Endodermal cell (in vitro differentiated cells): Measurements from ENCODE around the gene MOB1A. TPM values are rescaled to one million over a fixed set of nuclear protein-coding genes. Genes with fewer than 3 reads are reported as not detected.

Experiments
- DNase-seq: peaks from one replicate; pipeline ENCODE4 v3.0.0-alpha.2; 2017
- H3K27ac ChIP-seq: 2 replicates; pipeline ENCODE4 v1.5.1; 2013; ENCODE audit warnings: mild to moderate bottlenecking, low read depth, low read length, moderate library complexity
- H3K27me3 ChIP-seq: 2 replicates; pipeline ENCODE4 v1.6.1; 2013; ENCODE audit warnings: mild to moderate bottlenecking, low read length, moderate library complexity; ENCODE audit not compliant: insufficient read depth, control insufficient read depth, poor library complexity, severe bottlenecking
- H3K36me3 ChIP-seq: 2 replicates; pipeline ENCODE4 v1.7.0; 2013; ENCODE audit warnings: mild to moderate bottlenecking, low read length, moderate library complexity; ENCODE audit not compliant: control insufficient read depth, insufficient read depth
- H3K4me1 ChIP-seq: one replicate; pipeline ENCODE4 v1.7.0; 2013; ENCODE audit warnings: low read length; ENCODE audit not compliant: control insufficient read depth, insufficient read depth
- H3K4me3 ChIP-seq: 2 replicates; pipeline ENCODE4 v1.5.1; 2013; ENCODE audit warnings: mild to moderate bottlenecking, low read length, moderate library complexity
- H3K9ac ChIP-seq: 2 replicates; pipeline ENCODE4 v1.6.1; 2013; ENCODE audit warnings: mild to moderate bottlenecking, low read length, moderate library complexity; ENCODE audit not compliant: poor library complexity, severe bottlenecking; ENCODE audit errors: extremely low read depth
- H3K9me3 ChIP-seq: 2 replicates; pipeline ENCODE4 v1.6.1; 2013; ENCODE audit warnings: mild to moderate bottlenecking, low read length, moderate library complexity; ENCODE audit not compliant: control insufficient read depth
- H3K27ac Mint-ChIP-seq: 2 replicates; pipeline ENCODE4 v1.8.0; 2020; ENCODE audit warnings: mixed read lengths
- H3K27me3 Mint-ChIP-seq: 2 replicates; pipeline ENCODE4 v1.8.0; 2021; ENCODE audit warnings: mild to moderate bottlenecking, mixed read lengths; ENCODE audit not compliant: insufficient read depth
- H3K36me3 Mint-ChIP-seq: 2 replicates; pipeline ENCODE4 v1.8.0; 2020; ENCODE audit warnings: low read depth, mixed read lengths
- H3K4me1 Mint-ChIP-seq: 2 replicates; pipeline ENCODE4 v1.8.0; 2020; ENCODE audit warnings: mixed read lengths
- H3K4me3 Mint-ChIP-seq: 2 replicates; pipeline ENCODE4 v1.8.0; 2020; ENCODE audit warnings: mild to moderate bottlenecking, moderate library complexity, mixed read lengths
- H3K9me3 Mint-ChIP-seq: 2 replicates; pipeline ENCODE4 v1.8.0; 2020; ENCODE audit warnings: mild to moderate bottlenecking, mixed read lengths
- CTCF ChIP-seq: fragments of 200-600 bp; sonication (generic); conservative IDR thresholded peaks from 2 replicates; pipeline ENCODE4 v1.5.0; 2021; ENCODE audit warnings: antibody characterized with exemption, mild to moderate bottlenecking
- WGBS, 2 experiments: methylation state at CpG; one replicate each; pipeline versions ENCODE4 v1.1.5 to v1.1.7; 2013; ENCODE audit warnings: missing lambda C conversion rate in 2 of 2, mixed read lengths in 1 of 2; ENCODE audit not compliant: insufficient coverage in 1 of 2, insufficient read length in 1 of 2; 5-methylcytosine and 5-hydroxymethylcytosine counted together
- total RNA-seq, 2 donors: library from RNA; stranded (reverse); fragmentation: NEBNext Ultra II Directional in 1 of 2; extraction: Animal tissue kit (Norgen Biotek cat#: 25700) in 1 of 2; gene quantifications; 2 replicates in 1 of 2; 3 replicates in 1 of 2; pipeline ENCODE4 v1.2.1, GENCODE V29; 2021

The MOB1A gene
- total RNA-seq, 2 donors from 2014 or later, result 92.3 to 125 TPM

DNA sequence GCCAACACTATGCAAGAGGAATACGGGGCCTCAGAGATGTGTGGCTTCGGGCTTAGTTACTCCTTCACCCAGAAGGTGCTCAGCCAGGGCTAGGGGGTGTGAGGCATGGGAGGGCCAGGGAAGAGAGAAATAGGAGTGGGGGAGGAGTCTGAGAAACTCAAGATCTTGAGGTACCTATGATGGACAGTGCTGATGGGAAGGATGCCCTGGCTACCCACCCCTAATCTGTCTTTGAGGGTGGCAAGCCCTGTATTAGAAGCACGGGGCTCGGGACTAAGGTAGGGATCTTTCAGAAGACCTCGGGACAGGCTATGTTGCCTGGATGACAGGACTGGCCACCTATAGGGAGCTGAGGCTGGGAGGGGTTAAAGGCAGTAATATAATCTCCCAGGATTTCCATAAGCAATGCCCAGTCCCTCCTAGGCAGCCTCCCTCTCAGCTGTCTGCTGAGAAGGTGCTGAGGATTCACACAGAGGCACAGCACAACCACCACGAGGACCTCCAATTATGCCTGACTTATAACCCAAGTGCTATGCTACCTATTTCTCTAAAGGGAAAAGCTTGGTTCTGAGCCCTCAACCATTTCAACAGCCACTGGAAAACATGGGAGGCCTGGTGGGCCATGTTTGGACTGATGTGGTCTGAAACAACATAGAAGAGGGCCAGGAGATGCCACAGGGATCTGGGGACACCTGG is 43.1 kb upstream of the MOB1A start:
- H3K4me3 Mint-ChIP-seq, result no peak overlapping the region
- H3K27ac ChIP-seq, result no peak overlapping the region
- no peak overlapping the region for H3K4me3 ChIP-seq
- peaks cover 43% of the 10 kb centered on the region for H3K36me3 ChIP-seq
- H3K9ac ChIP-seq, result no peak overlapping the region
- H3K27ac Mint-ChIP-seq, result no peak overlapping the region
- no peaks in the 10 kb centered on the region for H3K9me3 ChIP-seq
- 95 to 100% methylated on average over 5 to 6 of the region's 6 CpGs for WGBS, 2 experiments
- H3K27me3 ChIP-seq, result no peaks in the 10 kb centered on the region
- TF ChIP-seq CTCF, result no peak
- no peaks in the 10 kb centered on the region for H3K27me3 Mint-ChIP-seq
- H3K4me1 Mint-ChIP-seq, result no peaks in the 10 kb centered on the region
- peak; percentile 54 for DNase-seq
- H3K9me3 Mint-ChIP-seq, result no peaks in the 10 kb centered on the region
- peaks cover 26% of the 10 kb centered on the region for H3K36me3 Mint-ChIP-seq
- no peaks in the 10 kb centered on the region for H3K4me1 ChIP-seq

DNA sequence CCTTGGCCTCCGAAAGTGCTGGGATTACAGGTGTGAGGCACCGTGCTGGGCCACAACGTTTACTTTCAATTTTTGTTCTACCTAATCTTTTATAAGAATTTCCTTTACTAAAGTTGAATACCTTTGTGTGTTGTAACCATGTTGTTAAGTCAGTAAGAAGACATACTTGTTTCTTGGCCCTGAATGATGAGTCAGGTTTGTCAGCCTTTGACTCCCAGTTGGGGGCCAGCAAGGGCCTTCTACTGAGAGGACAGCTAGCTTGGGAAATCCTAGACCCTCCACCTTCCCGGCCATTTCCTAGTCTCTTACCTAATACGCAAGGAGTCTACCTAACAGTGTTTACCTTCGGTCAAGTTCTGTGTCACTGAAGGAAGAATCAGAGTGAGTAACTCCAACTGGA is 42.4 kb upstream of the MOB1A start:
- TF ChIP-seq CTCF, result no peak
- Mint-ChIP-seq H3K27ac (no peak overlapping the region), H3K36me3 (peaks cover 31% of the 10 kb centered on the region), H3K4me3 (no peak overlapping the region), H3K4me1 (no peaks in the 10 kb centered on the region), H3K9me3 (no peaks in the 10 kb centered on the region), H3K27me3 (no peaks in the 10 kb centered on the region)
- DNase-seq, result peak; percentile 49
- Histone ChIP-seq H3K27me3 (no peaks in the 10 kb centered on the region), H3K27ac (no peak overlapping the region), H3K4me3 (no peak overlapping the region), H3K9ac (no peak overlapping the region), H3K9me3 (no peaks in the 10 kb centered on the region), H3K4me1 (no peaks in the 10 kb centered on the region), H3K36me3 (peaks cover 49% of the 10 kb centered on the region)
- 96% methylated on average over 3 to 6 of the region's 6 CpGs for WGBS, 2 experiments

DNA sequence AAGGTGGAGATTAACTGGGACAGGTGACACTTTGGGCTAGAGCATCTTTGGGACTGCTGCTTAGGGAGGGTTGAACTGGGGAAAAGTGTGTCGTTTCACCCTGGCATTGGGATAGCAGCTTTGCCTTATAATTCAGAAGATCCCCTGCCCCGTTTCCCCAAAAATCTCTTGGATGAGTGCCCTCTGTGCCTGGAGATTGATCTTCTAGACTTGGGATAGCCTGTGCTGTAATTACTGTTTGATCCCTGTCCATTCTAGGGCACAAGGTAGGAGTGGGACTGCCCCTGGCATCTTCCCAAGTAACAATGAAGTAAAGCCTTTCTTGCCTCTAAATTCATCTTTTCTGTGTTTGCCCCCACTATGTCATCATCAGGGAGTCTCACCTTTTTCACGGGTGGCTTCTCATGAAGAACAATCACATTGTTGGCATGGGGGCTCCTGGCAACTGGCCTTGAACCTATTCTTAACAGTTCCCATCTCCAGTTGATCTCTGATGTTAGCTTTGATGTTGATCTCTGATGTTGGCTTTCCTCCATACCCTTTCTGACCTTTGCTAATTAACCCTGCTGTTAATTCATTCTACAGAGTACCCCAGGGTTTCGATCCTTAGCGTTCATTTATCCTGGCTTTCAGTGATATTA is 41.3 kb upstream of the MOB1A start:
- Mint-ChIP-seq H3K4me1 (no peaks in the 10 kb centered on the region), H3K4me3 (no peak overlapping the region), H3K9me3 (no peaks in the 10 kb centered on the region), H3K27ac (no peak overlapping the region), H3K27me3 (no peaks in the 10 kb centered on the region), H3K36me3 (peaks cover 35% of the 10 kb centered on the region)
- no peak overlapping the region for H3K9ac ChIP-seq
- no peak overlapping the region for H3K27ac ChIP-seq
- DNase-seq, result peak; percentile 34
- H3K9me3 ChIP-seq, result no peaks in the 10 kb centered on the region
- H3K27me3 ChIP-seq, result no peaks in the 10 kb centered on the region
- WGBS, 2 experiments, result 87 to 89% methylated on average over 5 of the region's 5 CpGs
- H3K4me1 ChIP-seq, result no peaks in the 10 kb centered on the region
- no peak overlapping the region for H3K4me3 ChIP-seq
- H3K36me3 ChIP-seq, result peaks cover 53% of the 10 kb centered on the region
- TF ChIP-seq CTCF, result no peak
